Activated CD8-positive, alpha-beta memory T cell treated with anti-CD3 and anti-CD28 coated beads, Interleukin-2, amount 10 ng/mL, durations not matched to agents 7 days and 5 days (primary cell): ENCODE results near the gene PDPN. TPM values are rescaled to one million over a fixed set of nuclear protein-coding genes. Genes with fewer than 3 reads are reported as not detected.

ENCODE experiments used
- ATAC-seq: fragments of 150-1000 bp; cut with Tn5 transposase; one replicate; pipeline ENCODE4 v1.10.0; 2021; ENCODE audit warnings: moderate library complexity
- CTCF ChIA-PET: fragments of 350-600 bp; sonication (Branson Sonifier 250); formaldehyde crosslinking; loops from one replicate; lab custom pipeline; 2021; ENCODE audit warnings: antibody characterized with exemption; lab: Charles Lee
- DNase-seq: peaks from one replicate; pipeline ENCODE4 v3.0.0-alpha.2; 2020
- H3K27ac Mint-ChIP-seq: one replicate; pipeline ENCODE4 v1.8.0; 2021; ENCODE audit warnings: mild to moderate bottlenecking, mixed read lengths
- H3K27me3 Mint-ChIP-seq: one replicate; pipeline ENCODE4 v1.8.0; 2021; ENCODE audit warnings: mixed read lengths
- H3K36me3 Mint-ChIP-seq: one replicate; pipeline ENCODE4 v1.8.0; 2021; ENCODE audit warnings: mild to moderate bottlenecking, mixed read lengths
- H3K4me1 Mint-ChIP-seq: one replicate; pipeline ENCODE4 v1.8.0; 2021; ENCODE audit warnings: mixed read lengths
- H3K4me3 Mint-ChIP-seq: one replicate; pipeline ENCODE4 v1.8.0; 2021; ENCODE audit warnings: mild to moderate bottlenecking, moderate library complexity, mixed read lengths
- H3K9me3 Mint-ChIP-seq: one replicate; pipeline ENCODE4 v1.8.0; 2022; ENCODE audit warnings: low read depth, mixed read lengths
- total RNA-seq, 2 experiments: library from RNA; stranded (reverse); gene quantifications; one replicate each; pipeline ENCODE4 v1.2.3, GENCODE V29; 2021

PDPN gene
- total RNA-seq, 2 experiments from 2014 or later = not detected

GRCh38 chr1:13607002-13607401, 23.4 kb downstream of the PDPN start:
- peaks cover 2% of the 10 kb centered on the region for H3K9me3 Mint-ChIP-seq
- H3K4me3 Mint-ChIP-seq = no peak overlapping the region
- ATAC-seq = no peak
- H3K27me3 Mint-ChIP-seq = no peaks in the 10 kb centered on the region
- no peaks in the 10 kb centered on the region for H3K36me3 Mint-ChIP-seq
- no peaks in the 10 kb centered on the region for H3K4me1 Mint-ChIP-seq
- DNase-seq = no peak
- CTCF ChIA-PET = no interaction called here
- no peak overlapping the region for H3K27ac Mint-ChIP-seq

- no peak for ATAC-seq
- no peaks in the 10 kb centered on the region for H3K4me1 Mint-ChIP-seq
- no peaks in the 10 kb centered on the region for H3K36me3 Mint-ChIP-seq
- no peak for DNase-seq
- H3K27ac Mint-ChIP-seq = no peak overlapping the region
- CTCF ChIA-PET = no interaction called here
- no peak overlapping the region for H3K4me3 Mint-ChIP-seq
- no peaks in the 10 kb centered on the region for H3K27me3 Mint-ChIP-seq
- peaks cover under 1% of the 10 kb centered on the region for H3K9me3 Mint-ChIP-seq
Measured at GRCh38 chr1:13616234-13616633, 32.6 kb downstream of the PDPN start.

- H3K9me3 Mint-ChIP-seq = no peaks in the 10 kb centered on the region
- CTCF ChIA-PET = no interaction called here
- H3K27ac Mint-ChIP-seq = no peak overlapping the region
- ATAC-seq (no peak), DNase-seq (no peak)
- H3K4me3 Mint-ChIP-seq = no peak overlapping the region
- H3K27me3 Mint-ChIP-seq = no peaks in the 10 kb centered on the region
- H3K4me1 Mint-ChIP-seq = no peaks in the 10 kb centered on the region
- H3K36me3 Mint-ChIP-seq = no peaks in the 10 kb centered on the region
Measured at GRCh38 chr1:13617108-13617507, 33.5 kb downstream of the PDPN start.

- Mint-ChIP-seq H3K27me3 (no peaks in the 10 kb centered on the region), H3K4me3 (no peak overlapping the region), H3K36me3 (no peaks in the 10 kb centered on the region), H3K4me1 (no peaks in the 10 kb centered on the region), H3K27ac (no peak overlapping the region), H3K9me3 (no peaks in the 10 kb centered on the region)
- CTCF ChIA-PET = no interaction called here
- no peak for DNase-seq
- no peak for ATAC-seq
Measured at GRCh38 chr1:13617773-13618172, 34.1 kb downstream of the PDPN start.

- Mint-ChIP-seq H3K4me1 (no peaks in the 10 kb centered on the region), H3K36me3 (no peaks in the 10 kb centered on the region), H3K27me3 (no peaks in the 10 kb centered on the region), H3K27ac (no peak overlapping the region), H3K9me3 (no peaks in the 10 kb centered on the region), H3K4me3 (no peak overlapping the region)
- CTCF ChIA-PET = no interaction called here
- no peak for ATAC-seq
- DNase-seq = no peak
Measured at GRCh38 chr1:13618483-13618882, 34.9 kb downstream of the PDPN start.

- no peaks in the 10 kb centered on the region for H3K27me3 Mint-ChIP-seq
- no peaks in the 10 kb centered on the region for H3K4me1 Mint-ChIP-seq
- ATAC-seq = no peak
Measured at GRCh38 chr1:13619909-13620308, 36.3 kb downstream of the PDPN start.

GRCh38 chr1:13620825-13621224, 37.2 kb downstream of the PDPN start:
- Mint-ChIP-seq H3K4me3 (no peak overlapping the region), H3K4me1 (no peaks in the 10 kb centered on the region), H3K27ac (no peak overlapping the region), H3K9me3 (no peaks in the 10 kb centered on the region), H3K36me3 (no peaks in the 10 kb centered on the region), H3K27me3 (no peaks in the 10 kb centered on the region)
- CTCF ChIA-PET = no interaction called here
- ATAC-seq (no peak), DNase-seq (no peak)

More at GRCh38 chr1:13619909-13620308, 36.3 kb downstream of the PDPN start:
- DNase-seq = no peak
- Mint-ChIP-seq H3K27ac (no peak overlapping the region), H3K36me3 (no peaks in the 10 kb centered on the region), H3K9me3 (no peaks in the 10 kb centered on the region), H3K4me3 (no peak overlapping the region)
- CTCF ChIA-PET = no interaction called here

- H3K9me3 Mint-ChIP-seq = no peaks in the 10 kb centered on the region
- H3K27me3 Mint-ChIP-seq = no peaks in the 10 kb centered on the region
- no peak overlapping the region for H3K4me3 Mint-ChIP-seq
- H3K4me1 Mint-ChIP-seq = no peaks in the 10 kb centered on the region
- H3K36me3 Mint-ChIP-seq = no peaks in the 10 kb centered on the region
- ATAC-seq (no peak), DNase-seq (no peak)
- H3K27ac Mint-ChIP-seq = no peak overlapping the region
- CTCF ChIA-PET = no interaction called here
Measured at GRCh38 chr1:13622446-13622845, 38.8 kb downstream of the PDPN start.

GRCh38 chr1:13623021-13623637, 39.5 kb downstream of the PDPN start:
- CTCF ChIA-PET = no interaction called here
- no peaks in the 10 kb centered on the region for H3K36me3 Mint-ChIP-seq
- no peaks in the 10 kb centered on the region for H3K4me1 Mint-ChIP-seq
- ATAC-seq (no peak), DNase-seq (no peak)
- no peaks in the 10 kb centered on the region for H3K27me3 Mint-ChIP-seq
- no peak overlapping the region for H3K27ac Mint-ChIP-seq
- no peak overlapping the region for H3K4me3 Mint-ChIP-seq
- H3K9me3 Mint-ChIP-seq = no peaks in the 10 kb centered on the region

- Mint-ChIP-seq H3K27me3 (no peaks in the 10 kb centered on the region), H3K9me3 (no peaks in the 10 kb centered on the region), H3K27ac (no peak overlapping the region), H3K4me1 (no peaks in the 10 kb centered on the region), H3K4me3 (no peak overlapping the region), H3K36me3 (no peaks in the 10 kb centered on the region)
- no peak for DNase-seq
- CTCF ChIA-PET = no interaction called here
- ATAC-seq = no peak
Measured at GRCh38 chr1:13624526-13624925, 40.9 kb downstream of the PDPN start.

GRCh38 chr1:13627127-13627526, 43.5 kb downstream of the PDPN start:
- no peaks in the 10 kb centered on the region for H3K27me3 Mint-ChIP-seq
- CTCF ChIA-PET = no interaction called here
- DNase-seq (no peak), ATAC-seq (no peak)
- H3K4me3 Mint-ChIP-seq = no peak overlapping the region
- H3K36me3 Mint-ChIP-seq = no peaks in the 10 kb centered on the region
- no peak overlapping the region for H3K27ac Mint-ChIP-seq
- H3K4me1 Mint-ChIP-seq = no peaks in the 10 kb centered on the region
- no peaks in the 10 kb centered on the region for H3K9me3 Mint-ChIP-seq

- CTCF ChIA-PET = no interaction called here
- H3K4me3 Mint-ChIP-seq = no peak overlapping the region
- no peaks in the 10 kb centered on the region for H3K27me3 Mint-ChIP-seq
- H3K27ac Mint-ChIP-seq = no peak overlapping the region
- no peak for DNase-seq
- no peak for ATAC-seq
- H3K9me3 Mint-ChIP-seq = no peaks in the 10 kb centered on the region
- no peaks in the 10 kb centered on the region for H3K36me3 Mint-ChIP-seq
- no peaks in the 10 kb centered on the region for H3K4me1 Mint-ChIP-seq
Measured at GRCh38 chr1:13628218-13628617, 44.6 kb downstream of the PDPN start.

- Mint-ChIP-seq H3K36me3 (no peaks in the 10 kb centered on the region), H3K9me3 (no peaks in the 10 kb centered on the region), H3K4me1 (no peaks in the 10 kb centered on the region)
Measured at GRCh38 chr1:13628711-13629110, 45.1 kb downstream of the PDPN start.

GRCh38 chr1:13642306-13643004, 58.8 kb downstream of the PDPN start:
- Mint-ChIP-seq H3K4me1 (no peaks in the 10 kb centered on the region), H3K27me3 (no peaks in the 10 kb centered on the region), H3K4me3 (no peak overlapping the region), H3K27ac (no peak overlapping the region), H3K36me3 (no peaks in the 10 kb centered on the region), H3K9me3 (peaks cover 3% of the 10 kb centered on the region)
- CTCF ChIA-PET = no interaction called here
- DNase-seq = no peak
- ATAC-seq = no peak

More at GRCh38 chr1:13628711-13629110, 45.1 kb downstream of the PDPN start:
- no peak for DNase-seq
- no peak for ATAC-seq
- CTCF ChIA-PET = no interaction called here
- Mint-ChIP-seq H3K27ac (no peak overlapping the region), H3K27me3 (no peaks in the 10 kb centered on the region), H3K4me3 (no peak overlapping the region)
